A549 treated with RU486 at 1 μM for 4 hours (cell line): Measurements from ENCODE around the gene ZNF470. TPM values are rescaled to one million over a fixed set of nuclear protein-coding genes. Genes with fewer than 3 reads are reported as not detected.

Experiments used
- total RNA-seq: library from RNA; stranded (reverse); fragments of 200-300 nt; extraction: Qiagen RNA extraction; gene quantifications from 5 replicates; pipeline ENCODE4 v1.2.3, GENCODE V29; 2022; ENCODE audit warnings: low read depth

The ZNF470 gene
- total RNA-seq = 0.73 to 1.6 TPM (median 1.3 TPM) in 5 replicates

GRCh38 chr19:56567274-56568120 lies at the start of gene ZNF470:
Gene ZNF470, plus strand, starts transcription at chr19:56567468. Its CDS starts 2,844 bp downstream, at chr19:56570312.

GRCh38 chr19:56538761-56539263 lies 28.5 kb upstream of the ZNF470 start, which contains the start of gene ZFP28:
Gene ZFP28, plus strand, starts transcription at chr19:56538948. Its CDS starts 71 bp downstream, at chr19:56539019.

GRCh38 chr19:56594783-56595547 lies 27.7 kb downstream of the ZNF470 start, which contains the start of gene ZNF71:
Gene ZNF71, plus strand, starts transcription at chr19:56595302. Its CDS starts 6,257 bp downstream, at chr19:56601559.

Other genes starting within 250 kb of the ZNF470 start
- 0.95 to 1.3 TPM (median 1.1 TPM) in 5 replicates for gene ZNF582, start 173.9 kb upstream of the ZNF470 start, total RNA-seq
- 2.0 to 2.7 TPM (median 2.3 TPM) in 5 replicates for gene ZNF583, start 163.1 kb upstream of the ZNF470 start, total RNA-seq
- not detected in 5 replicates for gene ZNF667, start 90.1 kb upstream of the ZNF470 start, total RNA-seq
- gene ZNF471, start 59.6 kb upstream of the ZNF470 start, total RNA-seq = 0.02 to 0.28 TPM (median 0.07 TPM) in 3 of 5 replicates, not detected in the others
- gene ZFP28, start 28.5 kb upstream of the ZNF470 start, total RNA-seq = 2.6 to 3.7 TPM (median 3.3 TPM) in 5 replicates
- gene ZNF71, start 27.8 kb downstream of the ZNF470 start, total RNA-seq = 8.5 to 12.1 TPM (median 10.3 TPM) in 5 replicates
- gene SMIM17, start 75.7 kb downstream of the ZNF470 start, total RNA-seq = not detected in 5 replicates
- gene ZNF835, start 104.3 kb downstream of the ZNF470 start, total RNA-seq = not detected in 5 replicates